ENCODE data around the gene OR2AT4.

GRCh38 chr11:75145196-75145971, 48.7 kb upstream of the OR2AT4 start:
- no peak for TF ChIP-seq POLR2A (IDR thresholded peaks at IDR 0.05; ENCODE audit: low read depth)
- TF ChIP-seq CTCF (IDR thresholded peaks at IDR 0.05) = no peak
- no peak for TF ChIP-seq POLR2AphosphoS5 (IDR thresholded peaks at IDR 0.05)

All from esophagus muscularis mucosa (tissue), 3 donors.